Measurements from ENCODE around the gene CLIC2. TPM values are rescaled to one million over a fixed set of nuclear protein-coding genes. Genes with fewer than 3 reads are reported as not detected.

Gene CLIC2
- total RNA-seq, 4 donors from 2014 or later: 1.9 to 31.4 (median 4.2) TPM

DNA sequence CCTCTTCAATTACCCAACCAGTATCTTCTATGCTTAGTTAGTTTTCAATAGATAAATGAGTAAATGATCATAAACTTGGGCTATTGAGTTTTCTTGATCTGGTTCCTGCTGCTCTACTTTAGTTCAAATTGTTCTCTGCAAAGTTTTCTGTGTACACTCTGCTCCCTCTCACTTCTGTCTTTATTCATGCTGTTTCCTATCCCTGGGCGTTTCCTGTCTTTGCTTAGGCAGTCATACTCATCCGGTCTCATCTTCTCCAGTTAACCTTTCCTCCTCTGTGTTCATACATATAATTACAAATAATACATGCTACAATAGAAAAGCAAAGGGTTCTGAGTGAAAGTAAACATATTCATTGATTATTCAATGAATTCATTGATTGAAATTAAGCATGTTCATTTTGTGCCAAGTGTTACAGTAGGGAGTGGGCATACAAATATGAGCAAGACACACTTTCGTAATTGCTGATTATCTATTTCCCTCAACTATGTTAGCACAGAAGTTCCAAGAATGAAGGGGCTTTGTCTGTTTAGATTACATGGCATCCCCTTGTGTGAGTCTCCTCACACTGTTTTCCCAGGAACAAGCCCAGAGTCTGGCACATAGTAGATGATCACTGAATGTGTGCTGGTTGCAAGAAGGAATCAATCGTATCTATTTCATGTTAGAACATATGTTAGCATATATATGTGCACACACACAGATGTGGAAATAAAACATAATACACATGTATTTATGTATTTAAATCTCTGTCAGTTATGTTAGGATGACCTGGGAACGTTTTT, 71.3 kb downstream of the CLIC2 start:
- H3K4me3 ChIP-seq: peak overlapping the region in 2 of 4 donors; percentile 48 to 53
- TF ChIP-seq, protein P1, sequence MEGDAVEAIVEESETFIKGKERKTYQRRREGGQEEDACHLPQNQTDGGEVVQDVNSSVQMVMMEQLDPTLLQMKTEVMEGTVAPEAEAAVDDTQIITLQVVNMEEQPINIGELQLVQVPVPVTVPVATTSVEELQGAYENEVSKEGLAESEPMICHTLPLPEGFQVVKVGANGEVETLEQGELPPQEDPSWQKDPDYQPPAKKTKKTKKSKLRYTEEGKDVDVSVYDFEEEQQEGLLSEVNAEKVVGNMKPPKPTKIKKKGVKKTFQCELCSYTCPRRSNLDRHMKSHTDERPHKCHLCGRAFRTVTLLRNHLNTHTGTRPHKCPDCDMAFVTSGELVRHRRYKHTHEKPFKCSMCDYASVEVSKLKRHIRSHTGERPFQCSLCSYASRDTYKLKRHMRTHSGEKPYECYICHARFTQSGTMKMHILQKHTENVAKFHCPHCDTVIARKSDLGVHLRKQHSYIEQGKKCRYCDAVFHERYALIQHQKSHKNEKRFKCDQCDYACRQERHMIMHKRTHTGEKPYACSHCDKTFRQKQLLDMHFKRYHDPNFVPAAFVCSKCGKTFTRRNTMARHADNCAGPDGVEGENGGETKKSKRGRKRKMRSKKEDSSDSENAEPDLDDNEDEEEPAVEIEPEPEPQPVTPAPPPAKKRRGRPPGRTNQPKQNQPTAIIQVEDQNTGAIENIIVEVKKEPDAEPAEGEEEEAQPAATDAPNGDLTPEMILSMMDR (IDR thresholded peaks at IDR 0.05): no peak
- TF ChIP-seq POLR2A (IDR thresholded peaks at IDR 0.05): no peak
- no peaks in the 10 kb centered on the region for H3K27me3 ChIP-seq
- H3K9me3 ChIP-seq: no peaks in the 10 kb centered on the region
- no peaks in the 10 kb centered on the region for H3K36me3 ChIP-seq
- DNase-seq: no peak
- H3K27ac ChIP-seq: peak overlapping the region in 3 of 4 donors; percentile 51 to 84 (median 67)
- H3K4me1 ChIP-seq: no peaks in the 10 kb centered on the region

DNA sequence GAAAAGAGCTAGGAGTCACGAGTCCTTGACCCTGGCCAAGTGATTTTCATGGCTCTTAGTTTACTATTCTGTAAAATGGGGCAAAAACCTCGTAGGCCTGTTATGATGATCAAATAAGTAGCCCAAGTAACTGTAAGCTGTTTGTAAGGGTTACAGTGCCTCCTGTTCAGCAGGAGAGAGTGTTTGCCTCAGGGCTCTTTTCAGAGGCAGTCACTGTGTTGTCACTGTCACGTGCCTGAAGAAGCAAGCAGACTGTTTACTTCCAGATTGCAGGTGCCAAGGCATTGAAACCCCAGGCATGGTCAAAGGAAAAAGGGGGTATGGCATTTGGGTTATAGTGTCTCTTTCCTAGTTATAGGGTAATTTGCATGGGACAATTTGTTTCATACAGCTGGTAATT, 74.7 kb downstream of the CLIC2 start:
- no peak for DNase-seq
- no peaks in the 10 kb centered on the region for H3K36me3 ChIP-seq
- H3K27ac ChIP-seq: no peak overlapping the region
- no peaks in the 10 kb centered on the region for H3K9me3 ChIP-seq
- no peak overlapping the region for H3K4me3 ChIP-seq
- no peak for TF ChIP-seq POLR2A (IDR thresholded peaks at IDR 0.05)
- TF ChIP-seq, protein P1 (IDR thresholded peaks at IDR 0.05): no peak
- H3K27me3 ChIP-seq: no peaks in the 10 kb centered on the region
- H3K4me1 ChIP-seq: no peaks in the 10 kb centered on the region

DNA sequence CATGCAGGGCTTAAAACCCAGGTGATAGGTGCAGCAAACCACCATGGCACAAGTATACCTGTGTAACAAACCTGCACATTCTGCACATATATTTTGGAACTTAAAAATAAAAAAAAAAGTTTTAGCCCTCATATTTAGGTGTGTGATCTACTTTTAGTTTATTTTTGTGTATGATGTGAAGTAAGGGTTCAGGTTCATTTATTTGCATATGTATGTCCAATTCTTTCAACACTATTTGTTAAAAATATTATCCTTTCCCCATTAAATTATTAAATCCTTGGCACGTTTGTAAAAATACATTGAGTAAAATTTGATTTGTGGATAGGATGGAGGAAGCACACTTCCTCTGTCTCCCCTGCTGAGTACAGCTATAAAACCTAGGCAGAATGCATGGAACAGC, 83.0 kb downstream of the CLIC2 start:
- Histone ChIP-seq H3K36me3 (no peaks in the 10 kb centered on the region), H3K9me3 (no peaks in the 10 kb centered on the region), H3K4me1 (no peaks in the 10 kb centered on the region), H3K27ac (no peak overlapping the region), H3K27me3 (no peaks in the 10 kb centered on the region), H3K4me3 (no peak overlapping the region)
- no peak for DNase-seq
- TF ChIP-seq POLR2A (IDR thresholded peaks at IDR 0.05): no peak
- TF ChIP-seq, protein P1 (IDR thresholded peaks at IDR 0.05): no peak

DNA sequence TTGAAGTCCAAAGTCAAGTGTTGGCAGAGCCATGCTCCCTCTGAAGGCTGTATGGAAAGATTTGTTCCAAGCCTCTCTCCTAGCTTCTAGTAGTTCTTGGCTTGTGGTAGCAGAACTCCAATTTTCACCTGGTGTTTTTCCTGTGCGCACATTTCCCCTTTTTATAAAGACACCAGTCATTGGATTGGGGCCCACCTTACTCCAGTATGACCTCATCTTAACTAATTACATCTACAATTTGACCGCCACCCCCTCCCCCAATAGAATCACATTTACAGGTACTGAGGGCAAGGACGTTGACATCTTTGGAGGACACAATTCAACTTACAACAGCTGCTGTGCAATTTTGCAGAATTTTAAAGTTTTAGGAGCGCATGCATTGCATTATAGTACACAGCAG, 86.9 kb downstream of the CLIC2 start:
- no peaks in the 10 kb centered on the region for H3K27me3 ChIP-seq
- no peaks in the 10 kb centered on the region for H3K36me3 ChIP-seq
- no peak overlapping the region for H3K4me3 ChIP-seq
- H3K9me3 ChIP-seq: no peaks in the 10 kb centered on the region
- H3K27ac ChIP-seq: no peak overlapping the region
- TF ChIP-seq, protein P1 (IDR thresholded peaks at IDR 0.05): no peak
- TF ChIP-seq POLR2A (IDR thresholded peaks at IDR 0.05): no peak
- H3K4me1 ChIP-seq: no peaks in the 10 kb centered on the region
- DNase-seq: no peak

DNA sequence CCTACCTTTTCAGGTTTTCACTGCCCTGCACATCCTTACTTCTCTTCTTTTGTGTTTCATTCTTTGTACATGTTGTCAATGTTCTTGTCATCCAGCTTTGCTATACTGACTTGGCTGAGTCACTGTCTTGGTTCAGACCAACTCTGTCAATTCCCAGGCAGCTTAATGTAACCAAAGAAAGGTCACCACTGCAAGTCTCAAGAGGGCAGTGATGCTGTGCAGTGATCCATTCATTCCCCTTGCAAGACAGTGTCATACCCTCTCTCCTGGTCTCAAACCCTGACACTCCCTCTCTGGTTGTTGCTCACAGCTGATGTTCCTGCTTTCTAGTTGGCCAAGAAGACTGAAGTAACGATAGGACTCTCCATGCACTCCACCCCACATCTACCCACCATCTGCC, 87.7 kb downstream of the CLIC2 start:
- Histone ChIP-seq H3K9me3 (no peaks in the 10 kb centered on the region), H3K4me1 (no peaks in the 10 kb centered on the region)

More for the DNA sequence above, 87.7 kb downstream of the CLIC2 start:
- no peak overlapping the region for H3K4me3 ChIP-seq
- H3K27me3 ChIP-seq: no peaks in the 10 kb centered on the region
- H3K27ac ChIP-seq: no peak overlapping the region
- TF ChIP-seq POLR2A (IDR thresholded peaks at IDR 0.05): no peak
- TF ChIP-seq, protein P1 (IDR thresholded peaks at IDR 0.05): no peak
- DNase-seq: no peak
- no peaks in the 10 kb centered on the region for H3K36me3 ChIP-seq

All from Peyer's patch (tissue), 4 donors.